Measurements from ENCODE around the gene CDH22. TPM values are rescaled to one million over a fixed set of nuclear protein-coding genes. Genes with fewer than 3 reads are reported as not detected.

CDH22 gene
- total RNA-seq, 6 experiments from 2014 or later, result not detected

- ATAC-seq, result no peak
- Histone ChIP-seq H3K36me3 (no peaks in the 10 kb centered on the region), H3K27ac (no peak overlapping the region), H3K4me1 (peaks cover 0 to 25% (median 4%) of the 10 kb centered on the region in 4 donors), H3K4me3 (peak overlapping the region in 1 of 3 donors; percentile 38), H3K27me3 (peaks cover 6 to 23% of the 10 kb centered on the region in 2 donors), H3K9me3 (no peaks in the 10 kb centered on the region)
- no peak for DNase-seq
- WGBS (ENCODE audit: insufficient coverage, low coverage, low lambda C conversion rate, missing lambda C conversion rate), result 0% methylated on average over 1 of the region's 35 CpGs
- TF ChIP-seq CTCF (IDR thresholded peaks at IDR 0.05), result no peak
- no peak for TF ChIP-seq POLR2A (IDR thresholded peaks at IDR 0.05)
- intact Hi-C loops (cut with DNase I), result loop anchor here in 1 of 2 donors (10.0 kb wide), 1 partner anchor 47 kb away; no protein-coding TSS in a partner anchor
Measured at GRCh38 chr20:46307999-46308257, 370 bp downstream of the CDH22 start.

GRCh38 chr20:46307139-46307998 is 929 bp downstream of the CDH22 start:
- no peak overlapping the region for H3K27ac ChIP-seq
- DNase-seq, result peak in 2 of 3 donors; percentile 66 to 70
- peak; percentile 73 to 79 (median 78) for ATAC-seq
- TF ChIP-seq POLR2A (IDR thresholded peaks at IDR 0.05) (no peak), CTCF (IDR thresholded peaks at IDR 0.05) (peak; percentile 77 to 88 (median 82))
- peaks cover under 1 to 17% of the 10 kb centered on the region in 2 donors for H3K27me3 ChIP-seq
- whole genome bisulfite sequencing (ENCODE audit: insufficient coverage, low coverage, low lambda C conversion rate, missing lambda C conversion rate), result 0% methylated on average over 4 of the region's 90 CpGs
- H3K36me3 ChIP-seq, result no peaks in the 10 kb centered on the region
- H3K4me1 ChIP-seq, result peaks cover 0 to 25% (median 4%) of the 10 kb centered on the region in 4 donors
- no peaks in the 10 kb centered on the region for H3K9me3 ChIP-seq
- peak overlapping the region in 1 of 3 donors; percentile 38 for H3K4me3 ChIP-seq
- intact Hi-C loops (cut with DNase I), result loop anchor here in 1 of 2 donors (10.0 kb wide), 1 partner anchor 47 kb away; no protein-coding TSS in a partner anchor

GRCh38 chr20:46306743-46307138 is 1.6 kb downstream of the CDH22 start:
- H3K4me1 ChIP-seq, result peaks cover 0 to 25% (median 4%) of the 10 kb centered on the region in 4 donors
- no peaks in the 10 kb centered on the region for H3K9me3 ChIP-seq
- 12% methylated on average over 8 of the region's 10 CpGs for WGBS (ENCODE audit: insufficient coverage, low coverage, low lambda C conversion rate, missing lambda C conversion rate)
- H3K4me3 ChIP-seq, result no peak overlapping the region
- DNase-seq (no peak), ATAC-seq (no peak)
- H3K27me3 ChIP-seq, result peaks cover 0 to 17% of the 10 kb centered on the region in 2 donors
- TF ChIP-seq POLR2A (IDR thresholded peaks at IDR 0.05) (no peak), CTCF (IDR thresholded peaks at IDR 0.05) (no peak)
- no peak overlapping the region for H3K27ac ChIP-seq
- no peaks in the 10 kb centered on the region for H3K36me3 ChIP-seq
- intact Hi-C loops (cut with DNase I), result loop anchor here in 1 of 2 donors (10.0 kb wide), 1 partner anchor 48 kb away; no protein-coding TSS in a partner anchor

GRCh38 chr20:46305973-46306360 is 2.3 kb downstream of the CDH22 start:
- no peak for ATAC-seq
- H3K27ac ChIP-seq, result no peak overlapping the region
- 56% methylated on average over 5 of the region's 9 CpGs for WGBS (ENCODE audit: insufficient coverage, low coverage, low lambda C conversion rate, missing lambda C conversion rate)
- TF ChIP-seq CTCF (IDR thresholded peaks at IDR 0.05) (no peak), POLR2A (IDR thresholded peaks at IDR 0.05) (no peak)
- no peak overlapping the region for H3K4me3 ChIP-seq
- H3K9me3 ChIP-seq, result no peaks in the 10 kb centered on the region
- intact Hi-C loops (cut with DNase I), result loop anchor here in 1 of 2 donors (10.0 kb wide), 1 partner anchor 49 kb away; no protein-coding TSS in a partner anchor
- DNase-seq, result no peak
- H3K27me3 ChIP-seq, result peaks cover 0 to 17% of the 10 kb centered on the region in 2 donors
- H3K36me3 ChIP-seq, result no peaks in the 10 kb centered on the region
- peaks cover 0 to 19% (median 4%) of the 10 kb centered on the region in 4 donors for H3K4me1 ChIP-seq

Measured in right lobe of liver (tissue), 6 donors.